Hepatocyte (in vitro differentiated cells): Measurements from ENCODE around the gene MMUT.
"Not testable (repeated sequence)": the region's sequence is repeated elsewhere in the genome, so short reads cannot be mapped to it uniquely, and the experiment has no call there.

Source experiments
- CTCF ChIP-seq: fragments of 200-600 bp; sonication (generic); IDR thresholded peaks from 2 replicates; pipeline ENCODE4 v1.5.1; 2016; ENCODE audit warnings: antibody characterized with exemption, mild to moderate bottlenecking; ENCODE audit not compliant: poor library complexity
- EZH2 ChIP-seq: fragments of 200-600 bp; sonication (generic); IDR thresholded peaks from 2 replicates; pipeline ENCODE4 v1.6.1; 2016; ENCODE audit warnings: antibody characterized with exemption, mild to moderate bottlenecking, borderline replicate concordance
- EZH2phosphoT487 ChIP-seq: fragments of 200-600 bp; sonication (generic); IDR thresholded peaks from one replicate; pipeline ENCODE4 v1.6.1; 2018; ENCODE audit warnings: antibody characterized with exemption, mild to moderate bottlenecking, low read depth, moderate library complexity; ENCODE audit not compliant: unreplicated experiment, severe bottlenecking

GRCh38 chr6:49481846-49482245 lies 18.8 kb upstream of the MMUT start:
- not testable (repeated sequence) for TF ChIP-seq CTCF, EZH2, EZH2phosphoT487
